GM13976 (cell line): ENCODE data around the gene ITPR1.

ENCODE experiments used
- DNase-seq: peaks from one replicate; pipeline ENCODE4 v3.0.0; 2012; ENCODE audit warnings: low spot score
- CTCF ChIP-seq: IDR thresholded peaks from 2 replicates; pipeline ENCODE4 v1.5.1; 2012; ENCODE audit warnings: borderline replicate concordance, mild to moderate bottlenecking; ENCODE audit not compliant: insufficient read depth; ENCODE audit errors: extremely low read depth, missing control alignments, control extremely low read depth
- in situ Hi-C: fragments of 300-500 bp; cut with MboI; formaldehyde crosslinking; loops from one replicate; pipeline ENCODE4 v1.12.0; 2022; ENCODE audit warnings: low sequenced_read_pairs, mixed read lengths, inconsistent platforms; ENCODE audit not compliant: unreplicated experiment

Gene ITPR1

GRCh38 chr3:4684117-4684516 lies 191.0 kb downstream of the ITPR1 start:
- DNase-seq = no peak
- in situ Hi-C loops = no loop called here
- no peak for TF ChIP-seq CTCF

GRCh38 chr3:4684976-4685375 lies 191.8 kb downstream of the ITPR1 start:
- DNase-seq = no peak
- in situ Hi-C loops = no loop called here
- no peak for TF ChIP-seq CTCF

- DNase-seq = no peak
- TF ChIP-seq CTCF = no peak
- in situ Hi-C loops = no loop called here
Observed at GRCh38 chr3:4685673-4686345, 192.7 kb downstream of the ITPR1 start.

GRCh38 chr3:4686619-4687018 lies 193.5 kb downstream of the ITPR1 start:
- no peak for DNase-seq
- in situ Hi-C loops = no loop called here

GRCh38 chr3:4687167-4687566 lies 194.0 kb downstream of the ITPR1 start:
- TF ChIP-seq CTCF = no peak
- in situ Hi-C loops = no loop called here
- no peak for DNase-seq

More at GRCh38 chr3:4686619-4687018, 193.5 kb downstream of the ITPR1 start:
- no peak for TF ChIP-seq CTCF

GRCh38 chr3:4687596-4687995 lies 194.4 kb downstream of the ITPR1 start:
- DNase-seq = no peak
- TF ChIP-seq CTCF = no peak
- in situ Hi-C loops = no loop called here
